Activated CD8-positive, alpha-beta memory T cell treated with anti-CD3 and anti-CD28 coated beads, Interleukin-2, amount 50 U/mL, for 48 hours (primary cell): ENCODE measurements around the gene STAB2.
"Not testable (repeated sequence)": the region's sequence is repeated elsewhere in the genome, so short reads cannot be mapped to it uniquely, and the experiment has no call there.

Experiments used
- DNase-seq: peaks from one replicate; pipeline ENCODE4 v3.0.0-alpha.2; 2020

Gene STAB2

DNA sequence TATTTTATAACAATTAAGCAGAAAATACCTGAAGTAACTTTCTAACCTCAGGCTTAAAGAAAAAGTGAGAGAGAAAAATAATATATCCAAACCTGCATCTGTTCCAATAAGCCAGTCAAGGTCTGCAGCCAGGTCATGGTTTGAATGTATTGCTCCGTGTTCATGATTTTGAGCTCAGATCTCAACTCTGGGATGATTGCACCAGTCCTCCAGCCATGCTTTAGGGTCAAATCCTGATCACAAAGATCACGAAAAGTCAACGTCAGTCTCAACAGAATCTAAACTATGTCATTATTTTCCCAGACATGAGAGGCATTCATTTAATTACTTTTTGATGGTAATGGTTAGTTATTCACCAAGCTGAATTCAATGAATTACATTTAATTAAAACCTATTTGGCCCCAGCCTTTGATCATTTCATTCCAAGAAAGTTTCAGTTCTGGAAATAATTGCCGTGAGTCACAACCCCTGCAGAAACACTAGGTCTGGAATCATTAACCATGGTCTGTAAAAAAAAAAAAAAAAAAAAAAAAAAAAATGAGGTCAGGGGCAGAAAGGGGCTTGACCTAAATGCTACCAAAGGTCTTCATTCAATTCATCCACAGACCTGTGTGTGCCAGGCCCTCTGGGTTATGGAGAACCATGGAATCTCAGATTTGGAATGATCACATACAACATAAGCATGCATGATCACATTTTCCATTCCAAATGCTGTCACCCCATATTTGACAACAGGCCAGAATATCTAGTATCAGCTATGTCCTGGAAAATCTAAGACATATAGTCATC is 198.4 kb downstream of the STAB2 start:
- no peak for DNase-seq

DNA sequence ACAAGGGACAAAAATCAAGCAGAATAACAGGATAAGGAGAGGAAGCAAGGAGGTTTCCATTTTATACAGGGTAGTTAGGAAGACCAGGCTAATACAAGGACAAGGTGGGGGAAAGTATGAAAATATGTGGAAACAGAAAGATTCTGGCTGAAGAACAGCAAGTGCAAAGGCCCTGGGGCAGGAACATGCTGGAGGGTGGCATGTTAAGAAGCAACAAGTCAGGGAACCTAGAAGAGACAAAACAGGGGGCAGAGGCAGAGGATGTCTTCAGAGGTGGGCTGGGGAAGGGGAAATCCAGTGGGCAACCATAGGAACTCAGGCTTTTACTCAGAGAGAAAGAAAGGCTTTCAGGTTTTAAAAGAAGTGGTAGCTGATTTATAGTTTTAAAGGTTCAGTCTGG is 199.1 kb downstream of the STAB2 start:
- DNase-seq, result no peak

DNA sequence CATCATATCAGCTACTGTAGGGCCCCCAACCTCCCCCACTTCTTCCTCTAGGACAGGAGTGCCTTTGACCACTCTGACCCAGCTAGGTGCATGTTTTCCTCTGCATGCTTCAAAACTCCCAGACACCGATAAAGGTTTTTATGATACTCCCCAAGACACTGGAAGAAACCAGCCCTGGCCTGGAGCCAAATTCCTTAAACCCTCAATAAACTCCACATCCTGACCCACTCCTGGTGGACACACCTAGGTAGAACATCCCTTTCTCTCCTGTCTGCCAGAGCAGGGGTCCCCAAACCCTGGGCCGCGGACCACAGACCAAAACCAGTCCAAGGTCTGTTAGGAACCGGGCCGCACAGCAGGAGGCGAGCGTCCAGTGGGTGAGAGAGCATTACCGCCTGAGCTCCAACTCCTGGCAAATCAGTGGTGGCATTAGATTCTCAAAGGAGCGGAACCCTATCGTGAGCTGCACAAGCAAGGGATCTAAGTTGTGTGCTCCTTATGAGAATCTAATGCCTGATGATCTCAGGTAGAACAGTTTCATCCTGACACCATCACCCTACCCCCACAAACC is 204.4 kb downstream of the STAB2 start:
- DNase-seq, result no peak

DNA sequence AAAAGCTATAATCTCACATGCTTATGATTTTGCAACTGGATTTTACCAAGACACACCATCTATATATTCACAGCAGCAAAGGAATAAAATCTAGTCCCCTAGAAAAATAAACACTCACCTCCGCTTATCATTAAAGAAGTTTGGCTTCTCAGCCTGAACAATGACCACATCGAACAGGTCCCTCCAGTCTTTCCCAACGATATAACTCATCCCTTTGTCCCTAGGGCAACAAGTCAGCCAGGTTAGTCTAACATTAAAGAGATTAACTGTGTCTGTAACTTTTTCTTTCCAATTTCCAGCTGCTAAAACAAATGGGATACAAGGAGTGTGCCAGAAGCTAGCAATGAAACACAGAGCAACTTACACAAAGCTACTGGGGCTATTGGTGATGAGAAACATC is 206.0 kb downstream of the STAB2 start:
- DNase-seq, result no peak

DNA sequence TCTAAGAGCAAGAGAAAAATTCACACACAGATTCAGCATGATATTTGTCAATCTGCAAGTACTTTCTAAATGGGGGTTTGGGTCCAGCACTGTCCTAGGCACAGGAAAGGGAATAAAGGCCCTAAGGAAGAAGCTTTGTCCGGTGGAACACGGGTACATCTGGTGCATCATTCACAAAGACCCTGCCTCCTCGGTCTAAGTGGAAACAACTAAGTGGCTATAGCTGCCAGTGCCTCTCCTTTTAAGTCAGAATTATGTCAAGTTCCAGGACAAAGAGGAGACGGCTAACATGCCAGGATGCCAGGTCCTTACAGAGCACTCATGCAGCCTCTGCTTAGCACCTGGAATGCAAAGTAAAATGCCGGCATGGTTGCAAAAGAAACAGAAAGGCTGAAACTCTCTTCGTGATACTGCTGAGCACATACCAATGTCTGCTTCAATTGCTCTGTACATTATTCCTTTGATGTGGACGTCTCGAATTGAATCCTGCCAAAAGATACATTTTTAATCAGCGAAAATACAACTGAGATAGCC is 206.5 kb downstream of the STAB2 start:
- no peak for DNase-seq

DNA sequence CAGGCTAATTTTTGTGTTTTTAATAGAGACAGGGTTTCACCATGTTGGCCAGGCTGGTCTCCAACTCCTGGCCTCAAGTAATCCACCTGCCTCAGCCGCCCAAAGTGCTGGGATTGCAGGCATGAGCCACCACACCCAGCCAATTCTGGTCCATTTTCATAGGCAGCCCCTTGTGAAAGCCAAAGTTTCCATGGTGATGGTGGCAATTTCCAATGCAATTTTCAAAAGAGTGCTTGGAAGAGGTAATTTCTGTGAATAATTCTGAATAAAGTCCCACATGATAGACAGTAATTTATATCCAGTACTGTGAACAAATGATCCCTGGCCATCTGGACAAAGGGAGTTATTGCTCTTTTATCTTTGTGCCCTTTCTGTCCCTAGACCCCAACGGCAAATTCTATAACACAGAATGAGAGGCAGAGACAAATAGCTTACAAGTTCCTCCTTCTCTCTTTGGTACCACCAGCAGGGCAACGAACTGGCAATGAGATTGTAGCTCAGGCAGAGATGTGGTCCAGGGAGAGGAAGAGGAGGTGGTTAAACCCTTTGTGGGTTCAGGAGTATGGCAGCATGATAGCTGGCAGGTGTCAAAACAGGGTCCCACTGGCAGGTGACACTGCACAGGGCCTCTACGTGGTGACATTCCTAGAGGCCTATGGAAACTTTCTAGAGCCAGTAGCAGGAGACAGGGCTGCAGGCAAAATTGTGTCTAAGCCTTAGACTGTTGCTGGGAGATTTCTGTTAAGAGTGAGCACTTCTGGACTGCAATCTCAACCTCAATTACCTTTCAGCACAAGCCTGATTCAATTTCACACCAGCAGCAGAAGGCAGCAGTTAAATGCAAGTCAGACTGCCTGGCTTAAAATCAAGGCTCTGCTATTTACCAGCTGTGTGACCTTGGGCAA is 207.5 kb downstream of the STAB2 start:
- no peak for DNase-seq

DNA sequence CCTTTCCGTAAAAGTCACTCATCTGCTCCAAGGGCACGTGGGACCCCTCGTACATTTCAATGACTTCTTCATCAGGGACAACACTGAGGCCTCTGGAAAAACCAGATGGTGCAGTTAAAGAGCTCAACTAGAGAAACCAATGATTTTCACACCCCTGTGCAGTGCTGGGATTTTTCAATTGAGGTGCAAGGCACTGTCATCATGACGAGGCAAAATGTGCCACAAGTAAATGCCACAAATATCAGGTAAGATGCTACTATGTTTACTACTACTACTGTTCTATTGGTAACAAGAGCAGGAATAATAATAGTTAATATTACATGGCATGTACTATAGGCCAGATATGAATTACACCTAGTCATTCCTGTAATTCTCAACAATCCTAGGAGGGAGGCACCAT is 211.5 kb downstream of the STAB2 start:
- no peak for DNase-seq

DNA sequence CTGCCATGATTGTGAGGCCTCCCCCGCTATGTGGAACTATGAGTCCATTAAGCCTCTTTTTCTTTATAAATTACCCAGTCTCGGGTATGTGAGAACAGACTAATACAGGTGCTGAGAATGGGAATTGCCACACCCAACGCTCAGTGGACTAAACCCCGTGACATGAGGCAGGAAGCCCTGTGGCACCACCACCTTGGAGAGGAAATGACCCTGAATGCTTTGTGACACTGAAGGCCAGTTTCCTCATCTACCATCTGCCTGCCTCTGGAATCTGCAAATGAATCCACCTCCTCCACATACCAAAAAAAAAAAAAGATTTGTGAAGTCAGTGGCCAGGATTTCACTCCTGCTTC is 212.4 kb downstream of the STAB2 start:
- no peak for DNase-seq

DNA sequence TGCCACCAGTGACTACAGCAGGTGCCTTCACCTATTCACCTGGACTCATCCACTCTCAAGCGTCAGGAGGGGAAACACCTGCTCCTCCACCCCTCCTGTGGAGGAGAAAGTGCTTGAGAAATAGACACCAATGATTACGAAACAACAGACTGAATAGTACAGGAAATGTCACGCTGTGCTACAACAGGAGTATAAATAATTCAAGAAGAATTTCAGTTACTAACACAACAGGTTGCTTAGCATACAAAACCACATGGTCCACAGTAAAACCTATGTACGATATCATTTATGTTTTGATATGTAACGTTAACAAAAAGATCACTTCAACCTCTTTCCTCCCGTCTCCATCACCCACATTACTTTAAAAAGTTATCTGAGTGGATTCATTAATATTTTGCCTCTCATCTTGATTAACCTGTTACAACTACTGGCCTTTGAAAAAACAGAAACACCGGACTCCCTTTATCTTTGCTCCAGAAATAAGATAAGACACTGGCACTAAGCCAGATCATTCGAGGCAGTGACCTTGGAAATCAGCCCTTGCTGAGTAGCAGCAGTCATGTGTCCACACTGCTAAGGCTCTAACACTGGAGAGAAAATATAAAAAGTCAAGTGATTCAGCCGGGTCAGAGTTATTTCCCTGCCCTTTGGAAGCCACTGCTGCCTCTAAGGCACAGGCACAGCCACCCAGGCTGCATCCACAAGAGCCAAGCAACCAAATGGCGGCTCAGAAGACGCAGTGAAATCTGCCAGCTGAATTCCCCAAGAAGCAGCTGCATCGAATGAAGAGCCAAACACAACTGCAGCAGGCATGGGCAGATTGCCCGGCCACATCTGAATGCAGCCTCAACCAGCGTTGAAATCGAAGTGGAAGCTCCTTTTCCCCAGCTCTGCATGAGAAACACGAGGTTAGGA is 213.0 kb downstream of the STAB2 start:
- DNase-seq, result no peak

DNA sequence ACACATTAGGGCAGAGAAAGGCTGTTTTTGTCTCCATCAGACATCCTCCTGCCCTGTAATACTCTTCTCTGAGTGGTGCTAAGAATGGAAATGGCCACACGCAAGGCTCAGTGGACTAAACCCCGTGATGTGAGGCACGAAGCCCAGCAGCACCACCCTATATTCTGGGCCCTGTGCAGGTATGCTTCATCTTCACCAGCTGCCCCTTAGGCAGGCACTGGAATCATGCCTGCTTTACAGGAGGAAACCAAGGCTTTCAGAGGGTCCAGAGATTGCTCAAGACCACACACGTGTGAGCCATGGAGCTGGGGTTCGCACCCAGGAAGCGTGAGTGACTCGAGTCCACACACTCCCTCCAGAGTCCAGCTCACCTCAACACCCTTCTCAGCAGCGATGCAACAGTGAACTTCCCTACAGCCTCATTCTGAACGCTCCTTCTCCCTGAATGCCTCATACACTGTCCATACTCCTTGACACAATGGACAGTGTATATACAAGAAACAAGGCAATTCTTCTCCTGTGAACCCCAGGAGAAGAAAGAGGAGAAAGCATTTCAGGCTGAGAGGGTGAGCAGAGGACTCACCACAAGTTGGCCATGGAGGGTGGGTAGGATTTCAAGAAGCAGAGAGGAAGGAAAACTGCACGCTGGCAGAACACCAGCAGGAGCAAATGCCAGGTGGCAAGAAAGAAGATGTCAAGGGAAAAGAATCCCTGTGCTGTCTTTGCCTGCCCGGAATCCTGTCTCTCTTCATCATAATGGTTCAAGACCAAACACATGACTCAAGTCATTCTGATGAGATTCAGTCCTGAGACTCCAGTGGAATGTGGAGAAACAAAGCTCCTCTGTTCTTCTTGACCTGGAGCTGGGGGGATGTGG is 214.9 kb downstream of the STAB2 start:
- no peak for DNase-seq

DNA sequence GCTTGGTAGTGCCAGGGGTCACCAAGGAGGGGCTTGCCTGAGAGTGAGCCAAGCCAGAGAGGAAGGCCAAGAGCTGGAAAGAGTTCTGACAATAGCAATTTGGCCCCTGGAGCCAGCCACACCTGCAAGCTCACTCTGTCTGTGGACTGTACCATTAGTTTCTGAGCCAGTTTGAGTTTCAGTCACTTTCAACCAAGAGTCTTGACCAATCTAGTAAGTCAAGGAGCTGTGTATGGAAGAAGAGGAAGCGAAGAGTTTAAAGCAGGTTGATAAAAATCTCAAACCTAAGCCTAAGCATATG is 215.5 kb downstream of the STAB2 start:
- DNase-seq, result no peak

DNA sequence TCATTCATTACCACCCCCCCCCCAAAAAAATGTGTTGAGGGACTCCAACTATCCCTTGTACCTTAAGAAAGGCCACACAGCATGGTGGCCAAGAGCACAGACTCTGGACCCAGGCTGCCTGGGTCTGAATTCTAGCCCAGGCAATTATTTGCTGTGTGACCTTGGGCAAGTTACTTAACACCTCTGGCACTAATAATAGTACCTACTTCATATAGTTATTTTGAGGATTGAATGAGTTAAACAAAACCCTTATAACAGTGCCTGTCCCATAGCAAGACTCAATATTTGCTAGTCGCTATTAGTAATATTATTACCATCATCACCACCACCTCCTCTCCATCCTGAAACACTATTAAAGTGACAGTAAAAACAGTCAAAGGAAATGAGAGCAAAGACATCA is 216.8 kb downstream of the STAB2 start:
- DNase-seq, result no peak

DNA sequence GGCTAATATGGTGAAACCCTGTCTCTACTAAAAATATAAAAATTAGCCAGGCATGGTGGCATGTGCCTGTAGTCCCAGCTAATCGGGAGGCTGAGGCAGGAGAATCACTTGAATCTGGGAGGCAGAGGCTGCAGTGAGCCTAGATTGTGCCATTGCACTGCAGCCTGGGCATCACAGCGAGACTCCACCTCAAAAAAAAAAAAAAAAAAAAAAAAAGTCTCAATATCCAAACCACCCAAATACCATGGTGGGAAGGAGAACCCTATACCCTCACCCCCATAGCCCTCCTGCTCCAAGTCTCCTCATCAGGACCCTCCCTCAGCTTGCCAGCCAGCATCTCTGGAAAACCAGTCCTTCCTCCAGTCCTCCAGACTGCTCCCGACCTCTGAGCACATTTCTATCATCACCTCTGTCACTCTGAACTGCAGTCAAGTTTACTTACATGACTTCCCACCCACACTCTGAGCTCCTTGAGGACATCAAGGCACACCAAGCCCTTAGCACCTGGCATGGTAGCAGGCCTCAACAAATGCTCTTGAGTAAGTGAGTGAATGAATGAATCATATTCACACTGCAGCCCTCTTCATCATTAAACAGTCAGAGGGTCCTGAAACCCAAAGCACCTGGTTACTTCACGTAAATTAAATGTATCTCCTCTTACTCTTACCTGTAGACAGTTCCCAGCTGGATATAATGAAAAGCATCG is 218.7 kb downstream of the STAB2 start:
- no peak for DNase-seq

DNA sequence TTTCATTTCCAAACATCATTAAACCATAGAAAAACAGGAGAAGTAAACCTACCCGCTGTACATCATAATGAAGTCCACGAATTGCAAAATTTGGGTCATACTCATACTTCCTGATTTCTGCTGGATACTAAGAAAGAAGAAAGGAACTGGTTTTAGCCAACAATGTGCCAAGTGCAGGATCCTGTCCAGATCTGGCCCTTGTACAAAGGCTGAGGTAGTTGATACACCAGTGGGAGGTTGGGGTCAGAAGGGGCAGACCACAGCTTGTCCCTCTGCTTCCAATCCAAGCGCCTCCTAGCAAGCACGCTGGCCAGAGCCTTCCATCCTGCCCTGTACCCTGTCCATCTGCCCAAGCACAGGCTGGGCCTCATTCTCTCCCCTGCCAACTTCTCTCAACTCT is 219.7 kb downstream of the STAB2 start:
- DNase-seq, result no peak

DNA sequence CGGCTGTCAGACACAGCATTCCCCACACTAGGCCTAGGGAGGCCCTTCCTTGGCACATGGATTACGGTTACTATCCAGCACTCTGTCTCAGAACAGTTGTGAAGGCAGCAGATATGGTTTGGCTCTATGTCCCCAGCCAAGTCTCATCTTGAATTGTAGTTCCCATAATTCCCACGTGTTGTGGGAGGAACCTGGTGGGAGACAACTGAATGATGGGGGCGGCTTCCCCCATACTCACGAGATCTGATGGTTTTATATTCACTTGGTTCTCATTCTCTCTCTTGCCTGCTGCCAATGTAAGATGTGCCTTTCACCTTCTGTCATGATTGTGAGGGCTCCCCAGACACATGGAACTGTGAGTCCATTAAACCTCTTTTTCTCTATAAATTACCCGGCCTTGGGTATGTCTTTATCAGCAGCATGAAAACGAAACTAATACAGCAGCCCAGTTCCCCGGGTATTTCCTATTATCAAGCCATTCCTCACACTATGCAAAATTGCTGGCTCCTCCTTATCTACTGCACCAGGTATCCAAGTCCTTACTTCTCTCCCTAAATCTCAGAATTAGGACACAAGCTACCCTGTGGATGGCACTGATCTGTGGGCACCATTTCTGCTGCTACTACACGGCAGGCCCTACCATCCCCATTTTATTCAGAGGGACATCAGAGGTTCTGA is 220.6 kb downstream of the STAB2 start:
- DNase-seq, result no peak

DNA sequence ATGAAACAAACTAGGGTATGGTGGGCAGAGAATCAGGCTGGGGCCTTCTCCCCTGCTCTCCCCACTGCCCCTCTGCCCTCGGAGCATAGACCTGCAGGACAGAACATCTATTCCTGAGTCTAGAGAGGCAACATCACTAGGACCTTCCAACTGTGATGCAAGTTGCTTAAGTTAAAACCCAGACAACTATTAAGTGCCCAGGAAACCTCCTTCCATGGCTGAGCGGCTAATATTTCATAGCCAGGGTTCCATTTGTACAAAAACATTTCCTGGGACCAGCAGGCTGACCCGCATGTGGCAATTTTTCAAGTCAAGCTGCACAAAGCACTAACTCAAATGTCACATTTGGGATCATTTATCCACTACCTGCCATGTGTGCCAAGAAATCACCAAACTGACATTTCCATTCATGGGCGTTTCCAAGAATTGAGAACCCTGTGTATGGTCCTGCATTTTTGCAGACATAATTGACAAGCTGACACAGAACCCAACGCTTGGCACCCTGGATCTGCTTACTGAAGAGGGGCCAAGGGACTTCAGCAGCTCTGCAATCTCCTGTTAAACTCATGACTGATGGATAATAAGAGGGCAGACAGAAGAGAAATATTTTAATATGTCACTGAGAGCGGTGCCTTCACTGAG is 221.3 kb downstream of the STAB2 start:
- DNase-seq, result no peak

DNA sequence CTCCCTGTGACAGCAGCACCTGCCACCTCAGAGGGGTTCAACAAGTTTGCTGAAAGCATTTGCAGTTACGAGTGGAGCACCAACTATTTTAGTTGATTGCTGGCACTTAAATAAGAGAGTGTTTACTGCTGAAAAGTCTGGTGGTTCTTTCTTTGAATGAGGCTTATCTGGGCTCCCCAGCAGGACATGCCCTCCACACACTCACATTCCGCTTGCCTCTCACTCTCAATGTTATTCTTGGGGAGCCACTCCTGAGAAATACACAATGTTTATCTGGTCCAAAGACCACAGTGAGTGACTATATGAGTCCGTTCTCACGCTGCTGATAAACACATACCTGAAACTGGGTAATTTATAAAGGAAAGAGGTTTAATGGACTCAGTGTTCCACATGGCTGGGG is 222.1 kb downstream of the STAB2 start:
- no peak for DNase-seq

DNA sequence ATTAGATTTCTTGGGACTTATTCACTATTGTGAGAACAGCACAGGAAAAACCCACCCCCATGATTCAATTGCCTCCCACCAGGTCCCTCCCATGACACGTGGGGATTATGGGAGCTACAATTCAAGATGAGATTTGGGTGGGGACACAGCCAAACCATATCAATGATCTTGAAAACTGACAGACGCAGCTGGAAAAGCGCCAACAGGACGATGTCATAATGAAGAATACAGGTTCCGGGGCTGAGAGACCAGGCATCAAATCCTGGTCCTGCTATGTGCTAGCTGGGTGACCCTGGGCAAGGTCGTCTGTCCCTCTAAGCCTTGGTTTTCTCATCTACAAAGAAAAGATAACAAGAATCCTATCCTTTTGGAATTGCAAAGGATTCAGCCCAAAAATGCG is 222.6 kb downstream of the STAB2 start:
- DNase-seq, result not testable (repeated sequence)

DNA sequence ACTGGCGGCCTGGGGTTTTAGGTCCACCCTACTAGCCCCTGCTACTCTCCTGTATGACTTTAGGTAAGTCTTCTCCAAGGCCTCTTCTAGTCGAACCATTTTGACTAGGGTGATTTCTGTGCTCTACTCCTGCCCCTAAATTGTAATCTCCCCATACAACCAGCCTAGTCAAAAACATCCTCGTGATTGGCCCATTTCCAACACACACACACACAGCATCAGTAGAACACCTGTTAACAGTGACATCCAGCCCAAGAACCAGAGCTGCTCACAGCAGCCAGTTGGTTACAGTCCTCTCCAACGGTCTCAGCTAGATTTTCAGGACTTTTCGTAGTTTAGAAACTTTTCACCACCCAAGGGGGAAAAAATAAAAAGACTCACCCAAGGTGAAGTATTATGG is 223.0 kb downstream of the STAB2 start:
- DNase-seq, result no peak

DNA sequence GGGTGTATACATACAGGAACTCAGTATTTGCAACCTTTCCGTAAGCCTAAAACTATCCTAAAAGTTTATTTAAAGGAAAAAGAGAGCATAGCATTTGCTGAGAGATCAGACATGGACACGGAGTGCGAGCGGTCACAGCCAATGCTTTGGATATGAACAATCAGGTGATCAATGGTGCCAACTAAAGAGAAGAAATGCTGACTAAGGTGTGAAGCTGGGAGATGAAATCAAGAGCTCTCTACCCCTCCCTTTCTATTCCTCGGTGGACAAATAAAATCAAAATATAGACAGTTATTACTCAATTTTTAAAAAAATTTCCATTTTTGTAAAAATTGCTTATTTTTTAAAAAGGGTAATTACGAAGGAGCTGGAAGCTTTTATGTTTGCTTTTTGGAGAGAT is 224.7 kb downstream of the STAB2 start:
- DNase-seq, result no peak
